H1 (cell line): ENCODE data around the gene MRPL43. TPM values are rescaled to one million over a fixed set of nuclear protein-coding genes. Genes with fewer than 3 reads are reported as not detected.

ENCODE experiments used
- CTCF ChIA-PET: fragments of 300-600 bp; sonication (Branson Sonifier 250); formaldehyde crosslinking; loops from one replicate; lab custom pipeline; 2021; ENCODE audit not compliant: partially characterized antibody; lab: Charles Lee
- POLR2A ChIA-PET: fragments of 300-600 bp; sonication (Branson Sonifier 250); formaldehyde crosslinking; loops from one replicate; lab custom pipeline; 2021; ENCODE audit warnings: inconsistent platforms; ENCODE audit not compliant: partially characterized antibody; lab: Charles Lee
- DNase-seq, 2 experiments: peaks; one replicate each; pipeline versions ENCODE4 v3.0.0 to v3.0.0-alpha.2; 2010 to 2022; ENCODE audit warnings: low spot score in 2 of 2, low read depth in 1 of 2, mixed read lengths in 1 of 2
- FAIRE-seq: peaks from 2 replicates; lab custom pipeline; 2011; peaks lifted over from hg19 to GRCh38; lab: Jason Lieb, UNC
- H2AFZ ChIP-seq: 2 replicates; pipeline ENCODE4 v1.8.1; 2012; ENCODE audit warnings: low read length, inconsistent platforms
- H2AK5ac ChIP-seq: 2 replicates; pipeline ENCODE4 v1.6.1; 2013; ENCODE audit warnings: low read depth, low read length
- H2BK120ac ChIP-seq: replicated peaks from 2 replicates; pipeline ENCODE3; 2013; ENCODE audit warnings: low read depth, low read length, inconsistent platforms
- H2BK12ac ChIP-seq: 2 replicates; pipeline ENCODE4 v1.6.1; 2013; ENCODE audit warnings: low read depth, low read length
- H2BK15ac ChIP-seq: 2 replicates; pipeline ENCODE4 v1.6.1; 2013; ENCODE audit warnings: low read length
- H2BK20ac ChIP-seq: 2 replicates; pipeline ENCODE4 v1.6.1; 2013; ENCODE audit warnings: low read length
- H2BK5ac ChIP-seq: 2 replicates; pipeline ENCODE4 v1.6.1; 2013; ENCODE audit warnings: low read depth, low read length
- H3K14ac ChIP-seq: 2 replicates; pipeline ENCODE4 v1.6.1; 2013; ENCODE audit warnings: inconsistent platforms; ENCODE audit not compliant: insufficient read length
- H3K18ac ChIP-seq: 2 replicates; pipeline ENCODE4 v1.6.1; 2013; ENCODE audit warnings: low read length; ENCODE audit errors: extremely low read depth
- H3K23ac ChIP-seq: 2 replicates; pipeline ENCODE4 v1.6.1; 2013; ENCODE audit warnings: inconsistent platforms; ENCODE audit not compliant: insufficient read length
- H3K23me2 ChIP-seq: 2 replicates; pipeline ENCODE4 v1.6.1; 2013; ENCODE audit warnings: low read depth, low read length
- H3K27ac ChIP-seq: 2 replicates; pipeline ENCODE4 v1.6.1; 2011; ENCODE audit warnings: low read depth, low read length, inconsistent platforms
- H3K27me3 ChIP-seq, 4 experiments: replicated peaks in 1 of 4; 1 replicate in 1 of 4; 2 replicates in 3 of 4; pipeline versions ENCODE4 v1.6.1 to v1.8.1; 2011 to 2013; ENCODE audit warnings: low read length in 3 of 4, mild to moderate bottlenecking in 3 of 4, inconsistent platforms in 2 of 4, mixed read lengths in 2 of 4, moderate library complexity in 1 of 4; ENCODE audit not compliant: control insufficient read depth in 3 of 4, insufficient read depth in 3 of 4; ENCODE audit errors: extremely low read depth in 1 of 4
- H3K36me3 ChIP-seq, 4 experiments: 2 replicates each; pipeline versions ENCODE4 v1.6.1 to v1.8.1; 2011 to 2013; ENCODE audit warnings: mild to moderate bottlenecking in 4 of 4, low read length in 3 of 4, moderate library complexity in 2 of 4, control low read depth in 1 of 4, inconsistent platforms in 1 of 4; ENCODE audit not compliant: insufficient read depth in 4 of 4, control insufficient read depth in 2 of 4
- H3K4ac ChIP-seq: replicated peaks from 2 replicates; pipeline ENCODE3; 2013; ENCODE audit warnings: low read length, low read depth, mixed read lengths, inconsistent platforms; ENCODE audit not compliant: insufficient read length
- H3K4me1 ChIP-seq, 4 experiments: replicated peaks in 1 of 4; 1 replicate in 1 of 4; 2 replicates in 3 of 4; pipeline versions ENCODE4 v1.6.1 to v1.8.1; 2011 to 2013; ENCODE audit warnings: low read length in 3 of 4, inconsistent platforms in 2 of 4, mixed read lengths in 1 of 4; ENCODE audit not compliant: insufficient read depth in 4 of 4, control insufficient read depth in 3 of 4
- H3K4me2 ChIP-seq, 2 experiments: 2 replicates each; pipeline versions ENCODE4 v1.6.1 to v1.8.1; 2011 to 2013; ENCODE audit warnings: low read depth in 2 of 2, low read length in 2 of 2, control low read depth in 1 of 2, inconsistent platforms in 1 of 2, mild to moderate bottlenecking in 1 of 2; ENCODE audit not compliant: insufficient read depth in 1 of 2
- H3K4me3 ChIP-seq, 4 experiments: fragments of 200-600, 300-600 bp in 1 of 4; sonication (generic), shearing (Covaris generic), sonication (Bioruptor Twin) in 1 of 4; 2 replicates each; pipeline versions ENCODE4 v1.5.1 to v1.8.1; 2011 to 2016; ENCODE audit warnings: low read length in 4 of 4, low read depth in 3 of 4, control low read depth in 2 of 4, inconsistent platforms in 2 of 4, mild to moderate bottlenecking in 2 of 4, mixed read lengths in 1 of 4, moderate library complexity in 1 of 4; ENCODE audit not compliant: insufficient read depth in 2 of 4; ENCODE audit errors: extremely low read depth in 1 of 4
- H3K56ac ChIP-seq: replicated peaks from 2 replicates; pipeline ENCODE3; 2013; ENCODE audit warnings: low read depth, mild to moderate bottlenecking, mixed read lengths, low read length, inconsistent platforms; ENCODE audit not compliant: insufficient read length
- H3K79me1 ChIP-seq: 2 replicates; pipeline ENCODE4 v1.6.1; 2013; ENCODE audit warnings: low read depth, low read length, control low read depth
- H3K79me2 ChIP-seq, 2 experiments: 2 replicates each; pipeline versions ENCODE4 v1.6.1 to v1.8.1; 2012 to 2013; ENCODE audit warnings: low read length in 2 of 2, mild to moderate bottlenecking in 2 of 2, inconsistent platforms in 1 of 2; ENCODE audit not compliant: insufficient read depth in 2 of 2, control insufficient read depth in 1 of 2
- H3K9ac ChIP-seq, 4 experiments: replicated peaks in 1 of 4; 1 replicate in 1 of 4; 2 replicates in 3 of 4; pipeline versions ENCODE4 v1.6.1 to v1.8.1; 2011 to 2013; ENCODE audit warnings: low read depth in 3 of 4, low read length in 3 of 4, control low read depth in 2 of 4, mild to moderate bottlenecking in 2 of 4, moderate library complexity in 2 of 4, inconsistent platforms in 1 of 4; ENCODE audit errors: extremely low read depth in 1 of 4
- H3K9me3 ChIP-seq, 2 experiments: 2 replicates each; pipeline versions ENCODE4 v1.6.1 to v1.8.1; 2012 to 2013; ENCODE audit warnings: mild to moderate bottlenecking in 2 of 2, moderate library complexity in 2 of 2, control low read depth in 1 of 2, inconsistent platforms in 1 of 2, low read depth in 1 of 2, low read length in 1 of 2, mixed read lengths in 1 of 2; ENCODE audit not compliant: insufficient read depth in 2 of 2
- H4K20me1 ChIP-seq, 2 experiments: replicated peaks in 1 of 2; 2 replicates each; pipeline versions ENCODE3 to v1.8.1; 2011 to 2013; ENCODE audit warnings: inconsistent platforms in 2 of 2, low read length in 2 of 2, mild to moderate bottlenecking in 1 of 2; ENCODE audit not compliant: insufficient read depth in 2 of 2, control insufficient read depth in 1 of 2
- H4K5ac ChIP-seq: 2 replicates; pipeline ENCODE4 v1.6.1; 2013; ENCODE audit warnings: low read length, low read depth, mixed read lengths, inconsistent platforms; ENCODE audit not compliant: insufficient read length
- H4K8ac ChIP-seq: 2 replicates; pipeline ENCODE4 v1.8.0; 2013; ENCODE audit warnings: mild to moderate bottlenecking, moderate library complexity, low read length, inconsistent platforms; ENCODE audit not compliant: insufficient read depth; ENCODE audit errors: extremely low read depth
- H4K91ac ChIP-seq: replicated peaks from 2 replicates; pipeline ENCODE3; 2013; ENCODE audit warnings: low read length, mixed read lengths, inconsistent platforms; ENCODE audit not compliant: insufficient read length
- ASH2L ChIP-seq: fragments of 200-600, 300-600 bp; sonication (generic); IDR thresholded peaks from one replicate; pipeline ENCODE4 v1.7.1; 2017; ENCODE audit warnings: low read length
- CBX8 ChIP-seq: fragments of 300-800, 300-1000 bp; sonication (generic); IDR thresholded peaks from 2 replicates; pipeline ENCODE4 v1.7.1; 2016; ENCODE audit warnings: low read depth, low read length, borderline replicate concordance
- GABPA ChIP-seq: IDR thresholded peaks from 2 replicates; pipeline ENCODE4 v1.6.1; 2011; ENCODE audit warnings: mild to moderate bottlenecking, low read length, moderate library complexity, borderline replicate concordance; ENCODE audit not compliant: insufficient read depth
- NANOG ChIP-seq: IDR thresholded peaks from 2 replicates; pipeline ENCODE4 v1.6.1; 2011; ENCODE audit warnings: low read length, low read depth, mild to moderate bottlenecking, inconsistent platforms; ENCODE audit not compliant: insufficient read depth, poor library complexity, severe bottlenecking
- NRF1 ChIP-seq: IDR thresholded peaks from 2 replicates; pipeline ENCODE4 v1.6.1; 2011; ENCODE audit warnings: mild to moderate bottlenecking, low read depth, low read length, improper control_type of control experiment
- POLR2A ChIP-seq, 2 experiments: IDR thresholded peaks; 1 replicate in 1 of 2; 2 replicates in 1 of 2; pipeline ENCODE4 v1.6.1; 2011; ENCODE audit warnings: low read depth in 2 of 2, low read length in 2 of 2, mild to moderate bottlenecking in 2 of 2; ENCODE audit errors: control extremely low read depth in 1 of 2
- POU5F1 ChIP-seq: IDR thresholded peaks from 2 replicates; pipeline ENCODE4 v1.6.1; 2011; ENCODE audit warnings: low read depth, mild to moderate bottlenecking, low read length, moderate library complexity
- SP1 ChIP-seq: IDR thresholded peaks from 2 replicates; pipeline ENCODE4 v1.6.1; 2011; ENCODE audit warnings: low read depth, low read length
- TCF12 ChIP-seq: IDR thresholded peaks from 2 replicates; pipeline ENCODE4 v1.6.1; 2011; ENCODE audit warnings: low read depth, mild to moderate bottlenecking, low read length
- YY1 ChIP-seq: IDR thresholded peaks from 2 replicates; pipeline ENCODE4 v1.6.1; 2011; ENCODE audit warnings: low read depth, mild to moderate bottlenecking, low read length
- WGBS, 2 experiments: shearing (Covaris generic) in 1 of 2; methylation state at CpG; one replicate each; pipeline versions ENCODE4 v1.1.6 to v1.1.7; 2013 to 2015; ENCODE audit warnings: low lambda C conversion rate in 2 of 2, mixed read lengths in 2 of 2, inconsistent platforms in 1 of 2, low coverage in 1 of 2, missing lambda C conversion rate in 1 of 2; ENCODE audit not compliant: insufficient replicate concordance in 2 of 2, insufficient coverage in 1 of 2, insufficient read length in 1 of 2; ENCODE audit errors: extremely low coverage in 1 of 2, missing lambda C conversion rate in 1 of 2; 5-methylcytosine and 5-hydroxymethylcytosine counted together
- polyA plus RNA-seq, 7 experiments: library from polyadenylated mRNA; depleted of rRNA in 3 of 7; stranded (reverse) in 5 of 7; unstranded in 2 of 7; fragments of >200 nt in 5 of 7; fragments of 200-250 nt in 2 of 7; gene quantifications; 1 replicate in 5 of 7; 2 replicates in 1 of 7; 4 replicates in 1 of 7; pipeline versions ENCODE4 v1.2.1 to v1.2.3, GENCODE V29; 2011 to 2013; ENCODE audit warnings: missing spikeins in 2 of 7, mixed read lengths in 2 of 7
- total RNA-seq: library from RNA; stranded (reverse); fragmentation: NEBNext Ultra II Directional; extraction: Animal tissue kit (Norgen Biotek cat#: 25700); gene quantifications from 2 replicates; pipeline ENCODE4 v1.2.1, GENCODE V29; 2021
- TF ChIP-seq, protein P1 (sequence below): IDR thresholded peaks from 2 replicates; pipeline ENCODE4 v1.6.1; 2012; ENCODE audit warnings: inconsistent platforms

Gene MRPL43
- total and polyA plus RNA-seq, 2 of the 8 experiments (the other 6 are each of a cell fraction or from before 2014, with no cell fraction given) = 74.1 to 149 TPM

GRCh38 chr10:100969187-100970075, 17.9 kb downstream of the MRPL43 start, which contains the start of gene SEMA4G:
TSS of gene SEMA4G (plus strand) at chr10:100969504. CDS start at chr10:100972913, 3,409 bp downstream.
- POLR2A ChIA-PET = interaction anchor here (0.7 to 6.0 kb wide), 10 partner anchors 7 to 55 kb away, joined by 3 to 38 read pairs (median 3); no protein-coding TSS in a partner anchor
- H3K27ac ChIP-seq = no peak within 1 kb of the TSS
- peaks cover 7 to 19% (median 10%) of the 10 kb centered on the region in 4 experiments for H3K4me1 ChIP-seq
- H3K79me2 ChIP-seq = no peaks in the 10 kb centered on the region
- peak within 1 kb of the TSS; percentile 94 for H2AFZ ChIP-seq
- H3K4me2 ChIP-seq = peak within 1 kb of the TSS; percentile 89 to 99
- H2BK12ac ChIP-seq = no peak within 1 kb of the TSS
- no peaks in the 10 kb centered on the region for H3K79me1 ChIP-seq
- H3K27me3 ChIP-seq = peaks cover 0 to 3% (median 1%) of the 10 kb centered on the region in 4 experiments; a peak in 1 of 7 replicates
- peak within 1 kb of the TSS; percentile 94 for H3K18ac ChIP-seq
- H2BK20ac ChIP-seq = no peak within 1 kb of the TSS
- H3K14ac ChIP-seq = no peak within 1 kb of the TSS
- H3K36me3 ChIP-seq = no peaks in the 10 kb centered on the region
- peaks cover 9% of the 10 kb centered on the region for H3K23me2 ChIP-seq
- peaks cover 0 to 5% of the 10 kb centered on the region in 2 experiments for H4K20me1 ChIP-seq
- DNase-seq (peak; percentile 67 to 90), FAIRE-seq (no peak)
- H3K56ac ChIP-seq = no peak within 1 kb of the TSS
- no peak within 1 kb of the TSS for H2BK120ac ChIP-seq
- no peaks in the 10 kb centered on the region for H3K9me3 ChIP-seq
- 0 out of 2 replicates have a peak within 1 kb of the TSS, but pooled peaks have one; percentile 55 for H2AK5ac ChIP-seq
- H4K5ac ChIP-seq = no peak within 1 kb of the TSS
- peak within 1 kb of the TSS; percentile 67 to 97 (median 72) for H3K4me3 ChIP-seq
- H3K9ac ChIP-seq = peak within 1 kb of the TSS in 3 of 4 experiments; percentile 10 to 39 (median 20); a peak in 5 of 7 replicates
- peak within 1 kb of the TSS; percentile 74 for H4K8ac ChIP-seq
- H2BK15ac ChIP-seq = no peak within 1 kb of the TSS
- peak within 1 kb of the TSS; percentile 17 for H3K4ac ChIP-seq
- CTCF ChIA-PET = interaction anchor here (0.6 to 5.4 kb wide), 24 partner anchors 7 to 774 kb away, joined by 3 to 32 read pairs (median 4); partner anchors contain the start of genes MRPL43 and TWNK
- H4K91ac ChIP-seq = no peak within 1 kb of the TSS
- peak within 1 kb of the TSS; percentile 20; the same call in 1 of the 2 replicates for H2BK5ac ChIP-seq
- no peak within 1 kb of the TSS for H3K23ac ChIP-seq
- WGBS, 2 experiments = 2% methylated on average over 52 of the region's 70 CpGs; no CpG with 5 or more reads in 1 of the 2 experiments
- TF ChIP-seq YY1 (peak; percentile 25; the same call in 1 of the 2 replicates), CBX8 (no peak), GABPA (no peak), ASH2L (peak; percentile 51), POU5F1 (no peak), SP1 (peak; percentile 37; the same call in 1 of the 2 replicates), POLR2A (IDR thresholded peaks at IDR 0.05; ENCODE audit: control extremely low read depth in 1 of 2, low read depth in 2 of 2, low read length in 2 of 2) (no peak), NRF1 (no peak), NANOG (no peak), TCF12 (no peak)
- TF ChIP-seq, protein P1, sequence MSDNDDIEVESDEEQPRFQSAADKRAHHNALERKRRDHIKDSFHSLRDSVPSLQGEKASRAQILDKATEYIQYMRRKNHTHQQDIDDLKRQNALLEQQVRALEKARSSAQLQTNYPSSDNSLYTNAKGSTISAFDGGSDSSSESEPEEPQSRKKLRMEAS = peak; percentile 75
